Stimulated activated naive CD8-positive, alpha-beta T cell treated with anti-CD3 and anti-CD28 coated beads, Interleukin-15, Interleukin-2, amounts not matched to agents 100 U/mL and 50 U/mL, for 24 hours (primary cell): ENCODE measurements around the gene DNAJC27.
"Not testable (repeated sequence)": the region's sequence is repeated elsewhere in the genome, so short reads cannot be mapped to it uniquely, and the experiment has no call there.

Experiments used
- ATAC-seq: fragments of 150-1000 bp; cut with Tn5 transposase; one replicate; pipeline ENCODE4 v1.10.0; 2021
- DNase-seq: peaks from one replicate; pipeline ENCODE4 v3.0.0; 2021

The DNAJC27 gene

DNA sequence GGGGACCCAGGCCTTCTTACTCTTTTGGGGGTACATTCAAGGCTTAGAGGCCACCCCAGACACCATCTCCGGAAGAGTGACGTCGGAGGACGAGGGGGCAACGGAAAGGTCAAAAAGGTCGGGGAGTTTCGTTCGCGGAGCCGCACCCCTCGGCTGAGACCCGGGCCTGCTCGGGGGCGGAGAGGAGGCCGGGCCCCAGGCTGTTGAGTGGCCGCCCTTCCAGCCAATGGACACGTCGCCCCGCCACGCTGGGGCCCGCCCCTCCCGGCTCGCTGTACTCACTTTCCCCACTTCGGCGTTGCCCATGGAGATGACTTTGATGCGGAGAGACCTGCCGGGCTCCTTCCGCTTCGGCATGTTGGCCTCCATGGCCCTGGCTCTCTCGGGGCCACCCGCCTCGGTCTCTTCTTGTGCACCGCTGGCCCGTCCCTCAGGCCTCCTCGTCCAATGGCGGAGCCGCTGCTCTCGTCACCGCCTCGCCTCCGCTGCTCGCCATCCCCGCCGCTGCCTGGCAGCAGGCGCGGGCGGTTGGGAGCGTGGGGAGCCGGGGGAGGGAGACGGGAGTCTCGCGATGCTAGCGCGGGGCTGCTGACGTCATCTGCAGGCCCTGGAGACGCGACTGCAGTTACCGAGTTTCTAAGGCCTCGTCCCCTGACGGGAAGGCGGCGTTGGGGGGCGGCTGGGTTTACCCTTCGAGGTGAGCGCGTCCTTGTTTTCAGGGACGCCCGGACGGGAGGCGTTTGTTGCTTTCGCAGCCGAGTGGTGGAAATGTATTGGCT, at the start of gene DNAJC27:
Gene DNAJC27 (minus strand): TSS at position 420 of the 779 bp plus-strand sequence. CDS start 51 bp downstream, at position 369.
- peak; percentile 98 for DNase-seq
- peak; percentile 96 for ATAC-seq

DNA sequence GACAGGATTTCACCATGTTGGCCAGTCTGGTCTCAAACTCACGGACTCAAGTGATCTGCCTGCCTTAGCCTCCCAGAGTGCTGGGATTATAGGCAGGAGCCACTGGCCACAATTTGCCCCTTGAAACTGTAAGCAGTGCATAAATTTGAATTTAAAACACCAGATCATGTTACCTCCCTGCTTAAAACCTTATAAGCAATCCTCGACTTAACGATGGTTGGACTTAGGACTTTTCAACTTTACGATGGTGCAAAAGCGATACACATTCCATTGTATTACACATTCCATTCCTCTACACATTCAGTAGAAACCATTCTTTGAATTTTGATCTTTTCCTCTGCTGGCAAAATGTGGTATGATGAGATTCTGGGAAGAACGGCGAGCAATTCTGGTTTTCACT, 46.9 kb upstream of the DNAJC27 start:
- ATAC-seq: no peak
- no peak for DNase-seq

GRCh38 chr2:25014631-25015030, 42.9 kb upstream of the DNAJC27 start:
- ATAC-seq: no peak

DNA sequence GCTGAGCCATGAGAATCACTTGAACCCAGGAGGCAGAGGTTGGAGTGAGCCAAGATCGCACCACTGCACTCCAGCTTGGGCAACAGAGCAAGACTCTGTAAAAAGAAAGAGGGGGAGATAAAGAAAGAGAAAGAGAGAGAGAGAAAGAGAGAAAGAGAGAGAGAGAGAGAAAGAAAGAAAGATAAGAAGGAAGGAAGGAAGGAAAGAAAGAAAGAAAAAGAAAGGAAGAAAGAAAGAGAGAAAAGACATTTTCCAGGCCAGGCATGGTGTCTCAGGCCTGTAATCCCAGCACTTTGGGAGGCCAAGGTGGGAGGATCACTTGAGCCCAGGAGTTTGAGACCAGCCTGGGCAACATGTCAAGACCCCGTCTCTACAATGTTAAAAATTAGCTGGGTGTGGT, 39.6 kb upstream of the DNAJC27 start:
- not testable (repeated sequence) for ATAC-seq, DNase-seq

More at GRCh38 chr2:25014631-25015030, 42.9 kb upstream of the DNAJC27 start:
- DNase-seq: no peak

- ATAC-seq (no peak), DNase-seq (no peak)
Measured at GRCh38 chr2:25009954-25010353, 38.2 kb upstream of the DNAJC27 start.

- ATAC-seq: no peak
- DNase-seq: no peak
Measured at GRCh38 chr2:25002066-25002465, 30.3 kb upstream of the DNAJC27 start.

DNA sequence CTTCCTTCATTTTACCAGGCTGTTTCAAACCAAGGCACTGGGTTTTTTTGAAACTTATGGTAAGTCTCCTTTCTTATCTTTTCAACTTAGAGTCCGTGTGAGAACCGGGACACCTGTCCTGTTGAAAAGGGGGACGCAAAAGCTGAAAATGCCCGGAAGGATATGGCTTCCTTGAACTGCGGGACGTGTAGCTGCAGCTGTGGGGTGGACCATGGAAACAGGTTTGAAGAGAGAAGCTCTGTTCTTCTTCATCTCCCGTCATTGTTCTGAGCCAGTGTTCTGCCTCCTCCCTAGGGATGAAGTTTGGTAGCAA, 29.5 kb upstream of the DNAJC27 start:
- DNase-seq: no peak

GRCh38 chr2:25000503-25001324, 29.0 kb upstream of the DNAJC27 start:
- ATAC-seq (no peak), DNase-seq (no peak)

More for the DNA sequence above, 29.5 kb upstream of the DNAJC27 start:
- no peak for ATAC-seq

- ATAC-seq (no peak), DNase-seq (no peak)
Measured at GRCh38 chr2:25000036-25000435, 28.3 kb upstream of the DNAJC27 start.

DNA sequence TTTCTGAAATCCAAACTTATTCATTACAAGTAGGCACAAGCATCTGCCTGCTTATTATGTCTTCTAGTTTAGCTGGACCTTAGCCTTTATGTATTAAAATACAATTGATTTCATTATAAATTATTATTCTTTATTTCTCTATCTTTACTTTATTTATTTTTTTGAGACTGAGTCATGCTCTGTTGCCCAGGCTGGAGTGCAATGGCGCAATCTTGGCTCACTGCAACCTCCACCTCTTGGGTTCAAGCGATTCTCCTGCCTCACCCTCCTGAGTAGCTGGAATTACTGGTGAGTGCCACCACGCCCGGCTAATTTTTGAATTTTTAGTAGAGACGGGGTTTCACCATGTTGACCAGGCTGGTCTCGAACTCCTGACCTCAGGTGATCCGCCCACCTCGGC, 27.3 kb upstream of the DNAJC27 start:
- DNase-seq, ATAC-seq: not testable (repeated sequence)

DNA sequence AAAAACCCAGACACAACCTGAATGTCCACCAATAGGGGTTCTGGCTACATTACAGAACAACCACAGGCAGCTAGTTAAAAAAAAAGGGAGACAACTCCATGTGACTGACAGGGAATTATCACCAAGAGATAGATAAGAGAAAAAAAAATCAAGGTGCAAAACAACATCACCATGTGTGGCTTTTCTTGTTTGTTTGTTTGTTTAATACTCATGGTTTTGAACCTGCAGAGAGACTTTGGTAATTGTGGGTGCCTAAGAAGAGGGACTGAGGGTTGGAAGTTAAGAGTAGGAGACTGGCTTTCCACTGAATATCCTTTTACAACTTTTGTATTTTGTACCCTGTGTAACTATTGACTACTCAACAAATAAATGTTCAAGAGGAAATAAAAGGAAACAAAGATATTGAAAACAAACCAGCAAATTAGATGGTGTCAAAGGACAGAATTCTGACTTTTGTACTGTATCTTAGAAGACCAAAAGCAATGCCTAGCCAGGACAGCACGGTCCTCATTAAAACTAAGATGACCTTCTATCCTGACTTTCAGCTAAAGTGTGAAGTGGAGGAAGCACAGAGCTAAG, 22.5 kb upstream of the DNAJC27 start:
- no peak for DNase-seq
- ATAC-seq: no peak

- DNase-seq (no peak), ATAC-seq (no peak)
Measured at GRCh38 chr2:24993406-24994145, 21.8 kb upstream of the DNAJC27 start.

DNA sequence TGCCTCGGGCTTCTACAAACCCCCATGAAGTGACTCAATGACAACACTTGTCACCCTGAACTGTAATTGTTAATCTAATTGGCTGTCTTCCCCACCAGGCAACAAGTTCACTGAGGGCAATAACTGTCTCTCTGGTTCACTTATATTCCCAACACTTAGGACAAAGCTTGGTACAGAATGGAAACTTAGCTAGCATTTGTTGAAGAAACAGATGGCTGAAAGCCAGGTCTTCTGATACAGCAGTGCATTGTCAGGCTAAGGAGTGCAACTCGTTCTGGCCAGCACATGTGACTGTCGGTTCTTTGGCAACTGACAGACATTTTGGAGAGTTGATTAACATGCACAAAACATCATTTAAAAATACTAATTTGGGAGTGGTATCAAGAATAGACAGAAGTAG, 14.6 kb upstream of the DNAJC27 start:
- DNase-seq: no peak
- no peak for ATAC-seq

DNA sequence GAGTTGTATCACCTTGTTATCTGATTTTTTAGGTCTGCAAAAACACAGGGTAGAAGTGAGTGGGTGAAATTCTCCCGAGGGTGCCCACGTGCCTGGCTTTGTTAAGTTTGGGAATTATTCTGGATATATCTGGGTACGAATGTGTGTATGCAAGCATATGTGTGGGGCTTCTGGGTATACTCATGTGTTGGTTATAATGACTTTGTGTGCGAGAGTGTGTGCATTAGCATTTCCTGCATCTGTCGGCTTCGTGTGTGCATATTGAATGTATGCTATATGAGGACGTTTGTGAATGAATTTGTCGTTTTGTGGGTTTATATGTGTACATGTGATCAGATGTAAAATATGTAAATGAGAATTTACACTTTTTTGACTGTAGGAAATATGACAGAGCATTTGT, 13.8 kb upstream of the DNAJC27 start:
- DNase-seq (no peak), ATAC-seq (no peak)

DNA sequence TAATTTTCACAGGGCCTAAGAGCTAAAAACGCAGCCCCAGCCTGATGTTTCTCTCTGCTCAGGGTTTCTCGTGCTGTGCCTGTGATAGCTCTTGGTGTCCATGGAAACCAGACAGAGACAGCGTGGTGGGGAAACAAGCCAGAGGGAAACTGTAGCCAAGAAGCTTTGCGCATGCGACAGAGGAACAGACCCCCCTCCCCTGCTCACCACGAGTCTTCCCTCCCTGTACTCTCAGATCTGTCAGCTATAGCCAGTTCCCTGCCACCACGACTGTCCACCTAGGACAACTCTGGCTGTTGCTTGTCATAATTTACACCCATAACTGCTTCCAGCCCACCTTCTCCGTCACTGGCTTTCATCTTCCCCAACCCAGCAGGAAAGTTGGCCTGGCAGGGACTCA, 13.2 kb upstream of the DNAJC27 start:
- DNase-seq: no peak
- ATAC-seq: no peak

DNA sequence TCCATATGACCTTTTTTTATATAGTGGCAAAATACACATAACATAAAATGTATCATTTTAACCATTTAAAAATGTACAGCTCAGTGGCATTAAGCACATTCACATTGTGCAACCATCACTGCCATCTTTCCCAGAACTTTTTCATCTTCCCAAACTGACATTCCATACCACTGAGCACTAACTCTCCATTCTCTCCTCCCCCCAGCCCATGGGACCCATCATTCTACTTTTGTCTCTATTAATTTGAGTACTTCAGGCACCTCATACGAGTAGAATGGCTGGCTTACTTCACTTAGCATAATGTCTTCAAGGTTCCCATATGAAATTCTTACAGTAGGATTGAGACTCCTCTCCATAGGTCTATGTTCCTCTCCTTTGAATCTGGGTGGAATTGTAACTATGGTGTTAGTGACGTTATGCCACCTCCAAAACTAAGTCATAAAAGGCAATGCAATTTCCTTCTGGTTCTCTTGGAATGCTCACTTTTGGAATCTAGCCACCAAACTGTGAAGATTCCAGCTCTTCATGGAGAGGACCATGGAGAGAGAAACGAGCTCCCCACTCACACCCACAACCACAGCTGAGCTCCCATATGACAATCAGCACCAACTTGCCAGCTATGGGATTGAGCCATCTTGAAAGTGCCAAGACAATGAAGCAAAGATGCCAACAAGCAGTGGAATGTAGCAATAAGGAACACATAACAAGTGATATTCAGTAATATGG, 9.8 kb upstream of the DNAJC27 start:
- ATAC-seq (no peak), DNase-seq (no peak)

DNA sequence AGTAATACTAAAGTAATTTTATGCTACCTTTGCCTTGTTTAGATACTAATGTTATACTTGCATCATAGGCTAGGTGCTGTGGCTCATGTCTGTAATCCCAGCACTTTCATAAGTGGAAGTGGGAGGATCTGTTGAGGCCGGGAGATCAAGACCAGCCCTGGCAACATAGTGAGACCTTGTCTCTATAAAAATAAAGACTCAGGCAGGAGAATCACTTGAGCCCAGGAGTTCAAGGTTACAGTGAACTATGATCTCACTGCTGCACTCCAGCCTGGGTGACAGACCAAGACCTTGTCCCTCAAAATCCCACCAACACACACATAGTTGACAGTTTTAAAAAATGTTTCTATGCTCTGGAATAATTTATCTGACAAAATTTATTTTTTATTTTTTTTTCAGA, 6.9 kb upstream of the DNAJC27 start:
- no peak for DNase-seq
- ATAC-seq: no peak

GRCh38 chr2:24977631-24978030, 5.9 kb upstream of the DNAJC27 start:
- ATAC-seq: no peak
- DNase-seq: no peak

GRCh38 chr2:24973812-24974211, 2.1 kb upstream of the DNAJC27 start:
- DNase-seq (no peak), ATAC-seq (no peak)

DNA sequence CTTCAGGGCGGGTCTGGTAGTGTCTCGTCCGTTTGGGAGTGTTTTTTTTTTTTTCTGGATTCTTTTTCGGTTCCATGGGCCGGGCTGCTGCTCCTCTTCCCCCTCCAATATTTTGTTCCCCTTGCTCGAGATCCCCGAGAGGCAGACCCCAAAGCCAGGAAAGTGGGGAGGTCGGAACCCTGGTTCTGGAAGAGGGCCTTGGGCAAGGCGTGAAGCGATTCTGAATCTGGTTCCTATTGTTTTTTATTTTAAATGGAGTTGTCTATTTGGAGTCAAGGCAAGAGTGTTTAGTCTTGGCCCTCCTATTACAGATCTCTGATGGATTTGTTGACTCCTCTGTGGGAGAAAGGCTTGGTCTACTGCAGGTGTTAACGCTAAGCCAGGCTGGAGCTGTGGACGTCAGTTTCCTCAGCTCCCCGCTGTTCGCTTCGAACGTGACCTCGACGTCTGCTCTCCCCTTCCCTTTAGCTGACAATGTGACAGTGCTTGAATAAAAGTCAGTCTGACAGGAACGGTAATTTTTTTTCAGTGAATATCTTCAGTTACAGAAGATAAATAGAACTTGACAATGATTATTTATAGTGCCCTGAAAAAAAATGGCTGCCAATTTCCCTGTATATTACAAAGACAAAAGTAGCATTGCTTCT, 683 bp upstream of the DNAJC27 start:
- no peak for ATAC-seq
- peak; percentile 39 for DNase-seq

GRCh38 chr2:24971286-24971535, 544 bp downstream of the DNAJC27 start:
- ATAC-seq (peak; percentile 0), DNase-seq (no peak)
